Measurements from ENCODE around the gene GSAP. TPM values are rescaled to one million over a fixed set of nuclear protein-coding genes. Genes with fewer than 3 reads are reported as not detected.
"Not testable (repeated sequence)": the region's sequence is repeated elsewhere in the genome, so short reads cannot be mapped to it uniquely, and the experiment has no call there.

GSAP gene
- total RNA-seq, 3 donors from 2014 or later, result 25.8 to 35.7 (median 27.5) TPM

GRCh38 chr7:77282897-77283296, 133.3 kb downstream of the GSAP start:
- DNase-seq (ENCODE audit: low spot score in 2 of 2), result no peak
- Histone ChIP-seq H3K4me1 (no peaks in the 10 kb centered on the region), H3K36me3 (no peaks in the 10 kb centered on the region), H3K4me3 (no peak overlapping the region), H3K9me3 (no peaks in the 10 kb centered on the region), H3K27me3 (no peaks in the 10 kb centered on the region), H3K27ac (no peak overlapping the region)
- intact Hi-C loops (cut with DNase I; ENCODE audit: low total_unique reads), result no loop called here
- no peak for TF ChIP-seq POLR2AphosphoS5 (IDR thresholded peaks at IDR 0.05)
- TF ChIP-seq POLR2A (IDR thresholded peaks at IDR 0.05), result no peak
- no peak for TF ChIP-seq CTCF (IDR thresholded peaks at IDR 0.05)

GRCh38 chr7:77281780-77282478, 134.2 kb downstream of the GSAP start:
- H3K27me3 ChIP-seq, result no peaks in the 10 kb centered on the region
- DNase-seq (ENCODE audit: low spot score in 2 of 2), result no peak
- no peak overlapping the region for H3K27ac ChIP-seq
- H3K9me3 ChIP-seq, result no peaks in the 10 kb centered on the region
- no peaks in the 10 kb centered on the region for H3K36me3 ChIP-seq
- H3K4me1 ChIP-seq, result no peaks in the 10 kb centered on the region
- TF ChIP-seq POLR2AphosphoS5 (IDR thresholded peaks at IDR 0.05) (peak in 1 of 3 donors; percentile 25), POLR2A (IDR thresholded peaks at IDR 0.05) (no peak), CTCF (IDR thresholded peaks at IDR 0.05) (no peak)
- intact Hi-C loops (cut with DNase I; ENCODE audit: low total_unique reads), result no loop called here
- no peak overlapping the region for H3K4me3 ChIP-seq

GRCh38 chr7:77276120-77276519, 140.0 kb downstream of the GSAP start:
- no peak overlapping the region for H3K4me3 ChIP-seq
- intact Hi-C loops (cut with DNase I; ENCODE audit: low total_unique reads), result no loop called here
- TF ChIP-seq POLR2AphosphoS5 (IDR thresholded peaks at IDR 0.05) (no peak), POLR2A (IDR thresholded peaks at IDR 0.05) (no peak), CTCF (IDR thresholded peaks at IDR 0.05) (no peak)
- no peak overlapping the region for H3K27ac ChIP-seq
- H3K9me3 ChIP-seq, result no peaks in the 10 kb centered on the region
- H3K4me1 ChIP-seq, result no peaks in the 10 kb centered on the region
- H3K36me3 ChIP-seq, result no peaks in the 10 kb centered on the region
- H3K27me3 ChIP-seq, result no peaks in the 10 kb centered on the region
- no peak for DNase-seq (ENCODE audit: low spot score in 2 of 2)

GRCh38 chr7:77275663-77276062, 140.5 kb downstream of the GSAP start:
- intact Hi-C loops (cut with DNase I; ENCODE audit: low total_unique reads); H3K4me3 ChIP-seq; DNase-seq (ENCODE audit: low spot score in 2 of 2); H3K9me3 ChIP-seq; H3K36me3 ChIP-seq; H3K27ac ChIP-seq; H3K4me1 ChIP-seq; H3K27me3 ChIP-seq: not testable (repeated sequence)

GRCh38 chr7:77271766-77272165, 144.4 kb downstream of the GSAP start:
- DNase-seq (ENCODE audit: low spot score in 2 of 2), result no peak

GRCh38 chr7:77270094-77270480, 146.1 kb downstream of the GSAP start:
- Histone ChIP-seq H3K36me3 (no peaks in the 10 kb centered on the region), H3K27me3 (no peaks in the 10 kb centered on the region), H3K27ac (no peak overlapping the region), H3K9me3 (no peaks in the 10 kb centered on the region), H3K4me3 (no peak overlapping the region), H3K4me1 (no peaks in the 10 kb centered on the region)
- DNase-seq (ENCODE audit: low spot score in 2 of 2), result no peak
- TF ChIP-seq POLR2A (IDR thresholded peaks at IDR 0.05) (no peak), CTCF (IDR thresholded peaks at IDR 0.05) (no peak), POLR2AphosphoS5 (IDR thresholded peaks at IDR 0.05) (no peak)
- intact Hi-C loops (cut with DNase I; ENCODE audit: low total_unique reads), result no loop called here

More at GRCh38 chr7:77271766-77272165, 144.4 kb downstream of the GSAP start:
- no peaks in the 10 kb centered on the region for H3K4me1 ChIP-seq
- no peaks in the 10 kb centered on the region for H3K27me3 ChIP-seq
- no peak overlapping the region for H3K27ac ChIP-seq
- H3K36me3 ChIP-seq, result no peaks in the 10 kb centered on the region
- intact Hi-C loops (cut with DNase I; ENCODE audit: low total_unique reads), result no loop called here
- TF ChIP-seq POLR2A (IDR thresholded peaks at IDR 0.05), result no peak
- H3K4me3 ChIP-seq, result no peak overlapping the region
- no peaks in the 10 kb centered on the region for H3K9me3 ChIP-seq

Data from breast epithelium (tissue), 4 donors.